HEK293 (cell line): ENCODE measurements around the gene GLB1L.

ENCODE experiments used
- CTCF ChIA-PET: fragments of 350-600 bp; formaldehyde crosslinking; extraction: SDS; loops from one replicate; lab custom pipeline; 2021; ENCODE audit warnings: antibody characterized with exemption; lab: Yijun Ruan, JAX
- POLR2A ChIA-PET: fragments of 300-600 bp; formaldehyde crosslinking; extraction: SDS; loops from one replicate; lab custom pipeline; 2020; ENCODE audit warnings: antibody characterized with exemption, inconsistent platforms; lab: Yijun Ruan, JAX
- H3K27ac ChIP-seq: fragments of 200-500 bp; sonication (Bioruptor generic); 2 replicates; pipeline ENCODE4 v1.5.1; 2014; ENCODE audit warnings: low read depth, low read length, control low read depth, inconsistent platforms; ENCODE audit errors: extremely low read depth
- H3K36me3 ChIP-seq, 2 experiments: fragments of 200-500 bp in 1 of 2; sonication (Bioruptor generic) in 1 of 2; 1 replicate in 1 of 2; 2 replicates in 1 of 2; pipeline ENCODE4 v1.5.1; 2014 to 2017; ENCODE audit warnings: inconsistent platforms in 2 of 2, low read length in 2 of 2; ENCODE audit not compliant: control insufficient read depth in 2 of 2, insufficient read depth in 1 of 2
- H3K4me1 ChIP-seq: fragments of 200-500 bp; sonication (Bioruptor generic); 2 replicates; pipeline ENCODE4 v1.5.1; 2014; ENCODE audit warnings: mild to moderate bottlenecking, low read length, inconsistent platforms; ENCODE audit not compliant: control insufficient read depth, insufficient read depth
- H3K4me3 ChIP-seq: 2 replicates; pipeline ENCODE4 v1.5.1; 2011; ENCODE audit warnings: low read depth, mild to moderate bottlenecking, control low read depth, low read length, moderate library complexity
- H3K9me3 ChIP-seq: fragments of 200-500 bp; sonication (Bioruptor generic); 2 replicates; pipeline ENCODE4 v1.5.1; 2014; ENCODE audit warnings: low read depth, low read length, inconsistent platforms; ENCODE audit not compliant: control insufficient read depth, insufficient read depth
- EGR2 ChIP-seq: fragments of 450-650 bp; formaldehyde crosslinking; IDR thresholded peaks from 2 replicates; pipeline ENCODE4 v1.5.1; 2016; ENCODE audit warnings: low read depth, missing biosample characterization, missing genetic modification characterization
- GLI4 ChIP-seq: fragments of 450-650 bp; formaldehyde crosslinking; IDR thresholded peaks from 2 replicates; pipeline ENCODE4 v1.5.1; 2016; ENCODE audit warnings: missing biosample characterization, missing genetic modification characterization
- GLIS2 ChIP-seq: fragments of 450-650 bp; formaldehyde crosslinking; IDR thresholded peaks from 2 replicates; pipeline ENCODE4 v1.5.1; 2016; ENCODE audit warnings: missing biosample characterization, missing genetic modification characterization
- KLF1 ChIP-seq: fragments of 450-650 bp; formaldehyde crosslinking; IDR thresholded peaks from 2 replicates; pipeline ENCODE4 v1.5.1; 2016; ENCODE audit warnings: missing biosample characterization, missing genetic modification characterization
- KLF10 ChIP-seq: fragments of 450-650 bp; IDR thresholded peaks from 2 replicates; pipeline ENCODE4 v1.5.1; 2018; ENCODE audit warnings: missing biosample characterization, mild to moderate bottlenecking, missing genetic modification characterization
- KLF16 ChIP-seq: fragments of 450-650 bp; formaldehyde crosslinking; IDR thresholded peaks from 2 replicates; pipeline ENCODE4 v1.5.1; 2017; ENCODE audit warnings: missing biosample characterization, missing genetic modification characterization
- PATZ1 ChIP-seq: fragments of 450-650 bp; formaldehyde crosslinking; IDR thresholded peaks from 2 replicates; pipeline ENCODE4 v1.5.1; 2016; ENCODE audit warnings: missing biosample characterization, missing genetic modification characterization
- PRDM4 ChIP-seq: fragments of 450-650 bp; formaldehyde crosslinking; IDR thresholded peaks from 2 replicates; pipeline ENCODE4 v1.5.1; 2017; ENCODE audit warnings: missing biosample characterization, missing genetic modification characterization
- REPIN1 ChIP-seq: fragments of 450-650 bp; formaldehyde crosslinking; IDR thresholded peaks from 2 replicates; pipeline ENCODE4 v1.5.1; 2017; ENCODE audit warnings: missing biosample characterization, missing genetic modification characterization, low read depth
- SP3 ChIP-seq: fragments of 450-650 bp; formaldehyde crosslinking; IDR thresholded peaks from 2 replicates; pipeline ENCODE4 v1.5.1; 2016; ENCODE audit warnings: missing biosample characterization, missing genetic modification characterization
- ZBTB1 ChIP-seq: fragments of 450-650 bp; formaldehyde crosslinking; IDR thresholded peaks from 2 replicates; pipeline ENCODE4 v1.5.1; 2016; ENCODE audit warnings: missing biosample characterization, missing genetic modification characterization
- ZBTB20 ChIP-seq: fragments of 450-650 bp; formaldehyde crosslinking; IDR thresholded peaks from 2 replicates; pipeline ENCODE4 v1.5.1; 2016; ENCODE audit warnings: missing biosample characterization, missing genetic modification characterization
- ZBTB26 ChIP-seq: fragments of 450-650 bp; formaldehyde crosslinking; optimal IDR thresholded peaks from 2 replicates; pipeline ENCODE3; 2016; ENCODE audit warnings: missing biosample characterization, mild to moderate bottlenecking, missing genetic modification characterization
- ZBTB48 ChIP-seq: fragments of 450-650 bp; formaldehyde crosslinking; IDR thresholded peaks from 2 replicates; pipeline ENCODE4 v1.5.1; 2016; ENCODE audit warnings: missing biosample characterization, missing genetic modification characterization
- ZBTB8A ChIP-seq: fragments of 450-650 bp; formaldehyde crosslinking; IDR thresholded peaks from 2 replicates; pipeline ENCODE4 v1.5.1; 2016; ENCODE audit warnings: missing biosample characterization, missing genetic modification characterization
- ZFHX2 ChIP-seq: fragments of 450-650 bp; formaldehyde crosslinking; conservative IDR thresholded peaks from 2 replicates; pipeline ENCODE4 v1.5.1; 2016; ENCODE audit warnings: missing biosample characterization, missing genetic modification characterization
- ZFP41 ChIP-seq: fragments of 450-650 bp; formaldehyde crosslinking; IDR thresholded peaks from 2 replicates; pipeline ENCODE4 v1.5.1; 2016; ENCODE audit warnings: missing biosample characterization, missing genetic modification characterization, borderline replicate concordance
- ZNF214 ChIP-seq: fragments of 450-650 bp; formaldehyde crosslinking; IDR thresholded peaks from 2 replicates; pipeline ENCODE4 v1.5.1; 2017; ENCODE audit warnings: missing biosample characterization, mild to moderate bottlenecking, missing genetic modification characterization, borderline replicate concordance
- ZNF223 ChIP-seq: fragments of 450-650 bp; formaldehyde crosslinking; IDR thresholded peaks from 2 replicates; pipeline ENCODE4 v1.5.1; 2016; ENCODE audit warnings: missing biosample characterization, missing genetic modification characterization
- ZNF311 ChIP-seq: fragments of 450-650 bp; formaldehyde crosslinking; IDR thresholded peaks from 2 replicates; pipeline ENCODE4 v1.5.1; 2017; ENCODE audit warnings: missing biosample characterization, missing genetic modification characterization, borderline replicate concordance
- ZNF366 ChIP-seq: fragments of 450-650 bp; formaldehyde crosslinking; conservative IDR thresholded peaks from 2 replicates; pipeline ENCODE4 v1.5.1; 2016; ENCODE audit warnings: missing biosample characterization, missing genetic modification characterization
- ZNF37A ChIP-seq: fragments of 450-650 bp; IDR thresholded peaks from 2 replicates; pipeline ENCODE4 v1.5.1; 2018; ENCODE audit warnings: missing biosample characterization, missing genetic modification characterization
- ZNF510 ChIP-seq: fragments of 450-650 bp; formaldehyde crosslinking; IDR thresholded peaks from 2 replicates; pipeline ENCODE4 v1.5.1; 2018; ENCODE audit warnings: mild to moderate bottlenecking, missing genetic modification characterization, missing biosample characterization; ENCODE audit not compliant: insufficient replicate concordance
- ZNF626 ChIP-seq: fragments of 450-650 bp; sonication (Bioruptor Pico); formaldehyde crosslinking; IDR thresholded peaks from 2 replicates; pipeline ENCODE4 v1.5.1; 2018; ENCODE audit warnings: missing biosample characterization, missing genetic modification characterization, inconsistent platforms
- ZNF707 ChIP-seq: fragments of 450-650 bp; formaldehyde crosslinking; IDR thresholded peaks from 2 replicates; pipeline ENCODE4 v1.5.1; 2016; ENCODE audit warnings: missing biosample characterization, missing genetic modification characterization
- ZNF76 ChIP-seq: fragments of 450-650 bp; formaldehyde crosslinking; IDR thresholded peaks from 2 replicates; pipeline ENCODE4; 2016; ENCODE audit warnings: low read depth, missing biosample characterization, missing genetic modification characterization, borderline replicate concordance
- ZNF843 ChIP-seq: fragments of 450-650 bp; formaldehyde crosslinking; IDR thresholded peaks from 2 replicates; pipeline ENCODE4 v1.5.1; 2016; ENCODE audit warnings: missing biosample characterization, missing genetic modification characterization
- TF ChIP-seq, protein P1 (sequence below): fragments of 450-650 bp; formaldehyde crosslinking; IDR thresholded peaks from 2 replicates; pipeline ENCODE4 v1.5.1; 2016; ENCODE audit warnings: missing biosample characterization, missing genetic modification characterization

GLB1L gene

GRCh38 chr2:219218732-219219701 is 26.2 kb downstream of the GLB1L start, which contains the start of gene ABCB6:
TSS of gene ABCB6 (minus strand) at chr2:219218958. CDS start at chr2:219218673, 285 bp downstream.
- Histone ChIP-seq H3K4me1 (no peaks in the 10 kb centered on the region), H3K27ac (peak within 1 kb of the TSS; percentile 80), H3K36me3 (peaks cover 3 to 76% of the 10 kb centered on the region in 2 experiments; a peak in 2 of 3 replicates), H3K9me3 (no peaks in the 10 kb centered on the region), H3K4me3 (peak within 1 kb of the TSS; percentile 27)
- CTCF ChIA-PET, result interaction anchor here (0.6 to 2.6 kb wide), 5 partner anchors 13 to 80 kb away, joined by 3 to 9 read pairs (median 3); no protein-coding TSS in a partner anchor
- POLR2A ChIA-PET, result interaction anchor here (0.6 to 6.2 kb wide), 11 partner anchors 8 to 60 kb away, joined by 3 to 42 read pairs (median 7); partner anchors contain the start of genes ANKZF1, ATG9A, CNPPD1 and DNAJB2
- no peak for TF ChIP-seq ZNF626
- TF ChIP-seq KLF1 (tag by site-specific recombination), result peak; percentile 31; the same call in 1 of the 2 replicates
- TF ChIP-seq PATZ1 (tag by site-specific recombination), result peak; percentile 44; the same call in 1 of the 2 replicates
- TF ChIP-seq ZBTB8A, result peak; percentile 38
- no peak for TF ChIP-seq ZBTB1
- TF ChIP-seq ZNF214 (tag by site-specific recombination), result no peak
- TF ChIP-seq GLI4 (tag by site-specific recombination), result no peak
- no peak for TF ChIP-seq REPIN1 (tag by site-specific recombination)
- peak; percentile 66; the same call in 1 of the 2 replicates for TF ChIP-seq KLF16 (tag by site-specific recombination)
- peak; percentile 45 for TF ChIP-seq SP3 (tag by site-specific recombination)
- no peak for TF ChIP-seq ZNF37A (tag by site-specific recombination)
- no peak for TF ChIP-seq ZFP41
- peak; percentile 95 for TF ChIP-seq ZNF223 (tag by site-specific recombination)
- peak; percentile 82 for TF ChIP-seq ZBTB26
- TF ChIP-seq ZNF510, result no peak
- TF ChIP-seq EGR2 (tag by site-specific recombination), result 0 out of 2 replicates have a peak, but pooled peaks have one; percentile 21
- TF ChIP-seq ZNF76 (tag by site-specific recombination), result peak; percentile 49; the same call in 1 of the 2 replicates
- TF ChIP-seq ZNF843 (tag by site-specific recombination), result 0 out of 2 replicates have a peak, but pooled peaks have one; percentile 21
- peak; percentile 35; the same call in 1 of the 2 replicates for TF ChIP-seq GLIS2 (tag by site-specific recombination)
- TF ChIP-seq, protein P1, sequence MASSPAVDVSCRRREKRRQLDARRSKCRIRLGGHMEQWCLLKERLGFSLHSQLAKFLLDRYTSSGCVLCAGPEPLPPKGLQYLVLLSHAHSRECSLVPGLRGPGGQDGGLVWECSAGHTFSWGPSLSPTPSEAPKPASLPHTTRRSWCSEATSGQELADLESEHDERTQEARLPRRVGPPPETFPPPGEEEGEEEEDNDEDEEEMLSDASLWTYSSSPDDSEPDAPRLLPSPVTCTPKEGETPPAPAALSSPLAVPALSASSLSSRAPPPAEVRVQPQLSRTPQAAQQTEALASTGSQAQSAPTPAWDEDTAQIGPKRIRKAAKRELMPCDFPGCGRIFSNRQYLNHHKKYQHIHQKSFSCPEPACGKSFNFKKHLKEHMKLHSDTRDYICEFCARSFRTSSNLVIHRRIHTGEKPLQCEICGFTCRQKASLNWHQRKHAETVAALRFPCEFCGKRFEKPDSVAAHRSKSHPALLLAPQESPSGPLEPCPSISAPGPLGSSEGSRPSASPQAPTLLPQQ, result 0 out of 2 replicates have a peak, but pooled peaks have one; percentile 29
- TF ChIP-seq ZNF707 (tag by site-specific recombination), result no peak
- TF ChIP-seq ZBTB20 (tag by site-specific recombination), result peak; percentile 62; the same call in 1 of the 2 replicates
- peak; percentile 75 for TF ChIP-seq ZFHX2 (tag by site-specific recombination)
- 0 out of 2 replicates have a peak, but pooled peaks have one; percentile 28 for TF ChIP-seq ZNF366 (tag by site-specific recombination)
- peak; percentile 66 for TF ChIP-seq KLF10 (tag by site-specific recombination)
- TF ChIP-seq ZBTB48 (tag by site-specific recombination), result peak; percentile 3
- peak; percentile 94 for TF ChIP-seq PRDM4
- no peak for TF ChIP-seq ZNF311
